AG04449 (cell line): ENCODE data around the gene PCBP1.
"Not testable (repeated sequence)": the region's sequence is repeated elsewhere in the genome, so short reads cannot be mapped to it uniquely, and the experiment has no call there.

Experiments
- CTCF ChIA-PET: fragments of 350-600 bp; formaldehyde crosslinking; extraction: SDS; loops from one replicate; lab custom pipeline; 2021; ENCODE audit warnings: antibody characterized with exemption; lab: Yijun Ruan, JAX
- POLR2A ChIA-PET: fragments of 400-600, 350-600 bp; formaldehyde crosslinking; extraction: SDS; loops from one replicate; lab custom pipeline; 2020; ENCODE audit warnings: antibody characterized with exemption, inconsistent platforms; lab: Yijun Ruan, JAX
- DNase-seq: peaks from one replicate; pipeline ENCODE4 v3.0.0-alpha.2; 2010; ENCODE audit warnings: low read depth, low spot score
- H3K4me3 ChIP-seq: 2 replicates; pipeline ENCODE4 v1.5.1; 2011; ENCODE audit warnings: low read depth, mild to moderate bottlenecking, control low read depth, low read length
- CTCF ChIP-seq: IDR thresholded peaks from one replicate; pipeline ENCODE4 v1.5.1; 2011; ENCODE audit warnings: mild to moderate bottlenecking, moderate library complexity, low read length, control low read depth, inconsistent platforms; ENCODE audit not compliant: insufficient read depth; ENCODE audit errors: missing control alignments

Gene PCBP1

GRCh38 chr2:70125498-70125898, 38.2 kb downstream of the PCBP1 start:
- TF ChIP-seq CTCF: no peak
- POLR2A ChIA-PET: interaction anchor here (0.6 to 2.2 kb wide), 4 partner anchors 10 to 41 kb away, joined by 4 to 11 read pairs (median 6); no protein-coding TSS in a partner anchor
- CTCF ChIA-PET: interaction anchor here (0.8 to 3.1 kb wide), 3 partner anchors 10 to 55 kb away, joined by 3 to 12 read pairs (median 3); no protein-coding TSS in a partner anchor
- no peak for DNase-seq
- H3K4me3 ChIP-seq: peak overlapping the region; percentile 52; the same call in 1 of the 2 replicates

- ChIA-PET CTCF (interaction anchor here (0.8 to 3.1 kb wide), 2 partner anchors 11 to 41 kb away, joined by 3 to 12 read pairs; no protein-coding TSS in a partner anchor), POLR2A (no interaction called here)
- H3K4me3 ChIP-seq: no peak overlapping the region
- DNase-seq: no peak
- TF ChIP-seq CTCF: no peak
Measured at GRCh38 chr2:70126413-70126812, 39.1 kb downstream of the PCBP1 start.

GRCh38 chr2:70128005-70128404, 40.7 kb downstream of the PCBP1 start:
- DNase-seq: no peak
- CTCF ChIA-PET: interaction anchor here (1.6 kb wide), 1 partner anchor 13 kb away, joined by 5 read pairs; no protein-coding TSS in a partner anchor
- TF ChIP-seq CTCF: no peak
- H3K4me3 ChIP-seq: no peak overlapping the region
- POLR2A ChIA-PET: no interaction called here

GRCh38 chr2:70131344-70132143, 44.3 kb downstream of the PCBP1 start:
- ChIA-PET CTCF (interaction anchor here (1.7 kb wide), 1 partner anchor 12 kb away, joined by 8 read pairs; no protein-coding TSS in a partner anchor), POLR2A (interaction anchor here (1.4 kb wide), 2 partner anchors 11 to 217 kb away, joined by 5 read pairs; partner anchors contain the start of gene MXD1)
- H3K4me3 ChIP-seq, DNase-seq: not testable (repeated sequence)

GRCh38 chr2:70132244-70133126, 45.2 kb downstream of the PCBP1 start:
- no peak for TF ChIP-seq CTCF
- H3K4me3 ChIP-seq: peak overlapping the region; percentile 43
- DNase-seq: no peak
- ChIA-PET POLR2A (interaction anchor here (0.7 to 1.9 kb wide), 5 partner anchors 8 to 218 kb away, joined by 3 to 5 read pairs (median 5); partner anchors contain the start of gene MXD1), CTCF (interaction anchor here (1.0 to 1.7 kb wide), 5 partner anchors 10 to 61 kb away, joined by 3 to 8 read pairs (median 4); partner anchors contain the start of gene C2orf42)

GRCh38 chr2:70133127-70133452, 45.8 kb downstream of the PCBP1 start:
- POLR2A ChIA-PET: interaction anchor here (0.7 to 1.9 kb wide), 5 partner anchors 9 to 219 kb away, joined by 3 to 5 read pairs (median 5); partner anchors contain the start of gene MXD1
- peak overlapping the region; percentile 43; the same call in 1 of the 2 replicates for H3K4me3 ChIP-seq
- TF ChIP-seq CTCF: no peak
- CTCF ChIA-PET: interaction anchor here (1.0 to 2.0 kb wide), 6 partner anchors 9 to 221 kb away, joined by 3 to 10 read pairs (median 4); partner anchors contain the start of gene C2orf42
- DNase-seq: no peak
